Stomach smooth muscle (tissue), 2 donors: ENCODE measurements around the gene FTMT.
"Not testable (repeated sequence)": the region's sequence is repeated elsewhere in the genome, so short reads cannot be mapped to it uniquely, and the experiment has no call there.

Source experiments
- H3K27ac ChIP-seq: one replicate; pipeline ENCODE4 v1.7.0; 2013; ENCODE audit warnings: mild to moderate bottlenecking, low read length, inconsistent platforms
- H3K27me3 ChIP-seq, 2 donors: one replicate each; pipeline ENCODE4 v1.7.0; 2013; ENCODE audit warnings: low read length in 2 of 2; ENCODE audit not compliant: insufficient read depth in 2 of 2, control insufficient read depth in 1 of 2
- H3K36me3 ChIP-seq, 2 donors: one replicate each; pipeline ENCODE4 v1.7.0; 2013; ENCODE audit warnings: low read length in 2 of 2; ENCODE audit not compliant: control insufficient read depth in 2 of 2, insufficient read depth in 2 of 2
- H3K4me1 ChIP-seq: one replicate; pipeline ENCODE4 v1.7.0; 2013; ENCODE audit warnings: low read length; ENCODE audit not compliant: control insufficient read depth, insufficient read depth
- H3K4me3 ChIP-seq, 2 donors: one replicate each; pipeline ENCODE4 v1.7.0; 2013; ENCODE audit warnings: low read length in 2 of 2
- H3K9ac ChIP-seq, 2 donors: one replicate each; pipeline ENCODE4 v1.7.0; 2013; ENCODE audit warnings: low read length in 2 of 2, mild to moderate bottlenecking in 1 of 2
- H3K9me3 ChIP-seq, 2 donors: one replicate each; pipeline ENCODE4 v1.7.0; 2013; ENCODE audit warnings: low read length in 2 of 2; ENCODE audit not compliant: control insufficient read depth in 2 of 2
- donor health status: healthy.
- donor health status: Pancreatic carcinoma.

Gene FTMT

GRCh38 chr5:121851643-121852574 is at the start of gene FTMT:
TSS of gene FTMT (plus strand) at chr5:121851882. CDS start at chr5:121851964, 82 bp downstream.
- Histone ChIP-seq H3K4me3 (no peak within 1 kb of the TSS), H3K27me3 (no peaks in the 10 kb centered on the region), H3K27ac (no peak within 1 kb of the TSS), H3K4me1 (no peaks in the 10 kb centered on the region), H3K9me3 (peaks cover 0 to 2% of the 10 kb centered on the region in 2 donors), H3K36me3 (no peaks in the 10 kb centered on the region), H3K9ac (no peak within 1 kb of the TSS)

GRCh38 chr5:121805251-121805650 is 46.4 kb upstream of the FTMT start:
- H3K36me3 ChIP-seq, H3K9ac ChIP-seq, H3K27ac ChIP-seq, H3K27me3 ChIP-seq, H3K4me3 ChIP-seq, H3K9me3 ChIP-seq, H3K4me1 ChIP-seq: not testable (repeated sequence)

GRCh38 chr5:121805911-121806310 is 45.8 kb upstream of the FTMT start:
- H3K27ac ChIP-seq, result no peak overlapping the region
- H3K4me3 ChIP-seq, result no peak overlapping the region
- no peaks in the 10 kb centered on the region for H3K27me3 ChIP-seq
- H3K36me3 ChIP-seq, result no peaks in the 10 kb centered on the region
- no peak overlapping the region for H3K9ac ChIP-seq
- H3K4me1 ChIP-seq, result no peaks in the 10 kb centered on the region
- H3K9me3 ChIP-seq, result no peaks in the 10 kb centered on the region

- H3K36me3 ChIP-seq, result no peaks in the 10 kb centered on the region
- no peak overlapping the region for H3K9ac ChIP-seq
- H3K4me1 ChIP-seq, result no peaks in the 10 kb centered on the region
- no peaks in the 10 kb centered on the region for H3K27me3 ChIP-seq
- no peak overlapping the region for H3K27ac ChIP-seq
- no peaks in the 10 kb centered on the region for H3K9me3 ChIP-seq
- H3K4me3 ChIP-seq, result no peak overlapping the region
Observed at GRCh38 chr5:121816164-121816563, 35.5 kb upstream of the FTMT start.

- Histone ChIP-seq H3K9ac (no peak overlapping the region), H3K27me3 (no peaks in the 10 kb centered on the region), H3K4me1 (no peaks in the 10 kb centered on the region), H3K36me3 (no peaks in the 10 kb centered on the region), H3K4me3 (no peak overlapping the region), H3K27ac (no peak overlapping the region), H3K9me3 (no peaks in the 10 kb centered on the region)
Observed at GRCh38 chr5:121819682-121820261, 31.9 kb upstream of the FTMT start.

GRCh38 chr5:121833617-121834016 is 18.1 kb upstream of the FTMT start:
- Histone ChIP-seq H3K27me3 (no peaks in the 10 kb centered on the region), H3K27ac (no peak overlapping the region), H3K4me1 (no peaks in the 10 kb centered on the region), H3K4me3 (no peak overlapping the region), H3K9me3 (no peaks in the 10 kb centered on the region), H3K9ac (no peak overlapping the region), H3K36me3 (no peaks in the 10 kb centered on the region)

- Histone ChIP-seq H3K9me3 (no peaks in the 10 kb centered on the region), H3K9ac (no peak overlapping the region), H3K27me3 (no peaks in the 10 kb centered on the region), H3K4me3 (no peak overlapping the region), H3K4me1 (no peaks in the 10 kb centered on the region), H3K27ac (no peak overlapping the region), H3K36me3 (no peaks in the 10 kb centered on the region)
Observed at GRCh38 chr5:121834021-121834420, 17.7 kb upstream of the FTMT start.

- H3K9ac ChIP-seq, result no peak overlapping the region
- no peak overlapping the region for H3K4me3 ChIP-seq
- no peak overlapping the region for H3K27ac ChIP-seq
- no peaks in the 10 kb centered on the region for H3K4me1 ChIP-seq
- no peaks in the 10 kb centered on the region for H3K36me3 ChIP-seq
- H3K9me3 ChIP-seq, result no peaks in the 10 kb centered on the region
- H3K27me3 ChIP-seq, result no peaks in the 10 kb centered on the region
Observed at GRCh38 chr5:121841892-121842291, 9.8 kb upstream of the FTMT start.

GRCh38 chr5:121850272-121850671 is 1.4 kb upstream of the FTMT start:
- Histone ChIP-seq H3K36me3 (no peaks in the 10 kb centered on the region), H3K9ac (no peak overlapping the region), H3K9me3 (peaks cover 0 to 2% of the 10 kb centered on the region in 2 donors), H3K27ac (no peak overlapping the region), H3K4me3 (no peak overlapping the region), H3K27me3 (no peaks in the 10 kb centered on the region), H3K4me1 (no peaks in the 10 kb centered on the region)

GRCh38 chr5:121853850-121854249 is 2.2 kb downstream of the FTMT start:
- Histone ChIP-seq H3K27me3 (no peaks in the 10 kb centered on the region), H3K27ac (no peak overlapping the region), H3K36me3 (no peaks in the 10 kb centered on the region), H3K9ac (no peak overlapping the region), H3K4me1 (no peaks in the 10 kb centered on the region), H3K9me3 (peaks cover 0 to 2% of the 10 kb centered on the region in 2 donors), H3K4me3 (no peak overlapping the region)

GRCh38 chr5:121862801-121863200 is 11.1 kb downstream of the FTMT start:
- H3K27me3 ChIP-seq, result no peaks in the 10 kb centered on the region
- H3K4me3 ChIP-seq, result no peak overlapping the region
- H3K4me1 ChIP-seq, result no peaks in the 10 kb centered on the region
- no peak overlapping the region for H3K9ac ChIP-seq
- H3K36me3 ChIP-seq, result no peaks in the 10 kb centered on the region
- H3K9me3 ChIP-seq, result no peaks in the 10 kb centered on the region
- no peak overlapping the region for H3K27ac ChIP-seq
